ENCODE data around the gene EMCN.

The EMCN gene

DNA sequence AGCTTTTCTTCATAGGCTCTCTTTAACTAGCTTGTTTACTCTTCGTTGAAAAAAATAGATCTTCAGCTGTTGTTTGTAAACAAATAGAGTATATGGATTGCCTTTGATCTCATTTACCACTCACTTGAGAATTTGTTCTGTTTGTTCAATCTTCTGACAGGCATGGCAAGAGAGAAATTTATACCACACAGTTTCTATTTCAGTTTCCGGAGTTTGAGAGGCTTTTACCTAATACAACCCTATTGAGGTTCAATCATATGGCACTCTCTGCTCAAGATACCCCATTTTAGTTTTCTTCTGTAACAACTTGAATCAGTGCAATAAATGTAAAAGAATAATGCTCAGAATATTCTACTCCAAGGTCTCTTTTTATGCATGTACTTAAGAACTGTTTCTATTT lies 148.0 kb downstream of the EMCN start:
- Histone ChIP-seq H3K27me3 (ENCODE audit: control insufficient read depth in 3 of 3, insufficient read depth in 3 of 3, low read depth in 1 of 3, low read length in 3 of 3) (no peaks in the 10 kb centered on the region), H3K4me2 (ENCODE audit: insufficient read depth, low read length, poor library complexity, severe bottlenecking) (no peak overlapping the region), H3K14ac (ENCODE audit: low read length) (no peak overlapping the region), H2BK5ac (ENCODE audit: low read length) (no peak overlapping the region), H2AFZ (ENCODE audit: low read length) (no peak overlapping the region), H3K4me1 (ENCODE audit: control insufficient read depth in 2 of 2, insufficient read depth in 1 of 2, low read depth in 1 of 2, low read length in 2 of 2) (peaks cover 0 to 2% of the 10 kb centered on the region in 2 donors), H2AK5ac (ENCODE audit: low read depth, low read length) (no peak overlapping the region), H4K8ac (ENCODE audit: low read depth, low read length) (no peak overlapping the region), H3K27ac (replicated peaks; ENCODE audit: low read length) (no peak overlapping the region), H3K18ac (ENCODE audit: low read length) (no peak overlapping the region), H3K23ac (ENCODE audit: low read depth, low read length, poor library complexity) (no peak overlapping the region), H3K36me3 (replicated peaks in 1 of 2; ENCODE audit: control insufficient read depth in 2 of 2, insufficient read depth in 2 of 2, low read length in 2 of 2) (no peaks in the 10 kb centered on the region), H2BK12ac (ENCODE audit: low read length) (no peak overlapping the region), H2BK120ac (ENCODE audit: low read depth, low read length) (no peak overlapping the region), H4K91ac (ENCODE audit: low read depth, low read length, poor library complexity) (no peak overlapping the region), H2BK15ac (ENCODE audit: low read length) (no peak overlapping the region), H3K4ac (ENCODE audit: low read length) (no peak overlapping the region), H3K79me1 (ENCODE audit: low read depth, low read length) (no peaks in the 10 kb centered on the region), H3K9ac (ENCODE audit: low read depth, low read length, poor library complexity) (no peak overlapping the region), H3K4me3 (ENCODE audit: low read length in 2 of 2) (no peak overlapping the region), H3K9me3 (replicated peaks in 1 of 2; ENCODE audit: control insufficient read depth in 2 of 2, insufficient read depth in 1 of 2, low read depth in 1 of 2, low read length in 2 of 2) (no peaks in the 10 kb centered on the region)
- no peak for DNase-seq (ENCODE audit: low spot score)
- no CpG with 5 or more reads among the region's 2 CpGs for WGBS, 2 donors (ENCODE audit: extremely low coverage in 2 of 2, insufficient read length in 2 of 2, insufficient replicate concordance in 1 of 2)

DNA sequence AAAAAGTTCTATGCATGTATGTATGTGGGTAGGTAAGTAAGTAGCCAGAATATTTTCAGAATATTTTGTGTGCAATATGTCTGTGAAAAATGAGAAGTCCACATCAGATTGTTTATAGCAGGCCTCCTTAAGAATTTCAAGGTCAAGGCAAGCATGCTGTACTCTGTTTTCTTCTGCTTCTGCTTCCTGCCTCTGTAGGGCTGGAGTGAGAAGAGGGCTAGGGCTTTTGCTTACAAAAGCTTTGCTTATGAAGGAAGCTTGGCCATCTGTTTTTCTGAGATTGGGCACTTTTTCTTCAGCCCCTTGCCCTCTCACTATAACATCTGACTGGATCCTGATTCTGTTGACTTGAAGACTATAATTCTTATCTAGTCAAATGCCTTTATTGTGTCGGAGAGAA lies 150.4 kb downstream of the EMCN start:
- Histone ChIP-seq H3K14ac (ENCODE audit: low read length) (no peak overlapping the region), H3K4me2 (ENCODE audit: insufficient read depth, low read length, poor library complexity, severe bottlenecking) (no peak overlapping the region), H2BK12ac (ENCODE audit: low read length) (no peak overlapping the region), H4K91ac (ENCODE audit: low read depth, low read length, poor library complexity) (no peak overlapping the region), H3K18ac (ENCODE audit: low read length) (no peak overlapping the region), H3K27me3 (ENCODE audit: control insufficient read depth in 3 of 3, insufficient read depth in 3 of 3, low read depth in 1 of 3, low read length in 3 of 3) (no peaks in the 10 kb centered on the region), H2BK15ac (ENCODE audit: low read length) (no peak overlapping the region), H2AFZ (ENCODE audit: low read length) (no peak overlapping the region), H3K23ac (ENCODE audit: low read depth, low read length, poor library complexity) (no peak overlapping the region), H3K4me3 (ENCODE audit: low read length in 2 of 2) (no peak overlapping the region), H3K4ac (ENCODE audit: low read length) (no peak overlapping the region), H3K79me1 (ENCODE audit: low read depth, low read length) (no peaks in the 10 kb centered on the region), H3K4me1 (ENCODE audit: control insufficient read depth in 2 of 2, insufficient read depth in 1 of 2, low read depth in 1 of 2, low read length in 2 of 2) (peaks cover 0 to 2% of the 10 kb centered on the region in 2 donors), H3K36me3 (replicated peaks in 1 of 2; ENCODE audit: control insufficient read depth in 2 of 2, insufficient read depth in 2 of 2, low read length in 2 of 2) (no peaks in the 10 kb centered on the region), H2AK5ac (ENCODE audit: low read depth, low read length) (no peak overlapping the region), H3K9ac (ENCODE audit: low read depth, low read length, poor library complexity) (no peak overlapping the region), H4K8ac (ENCODE audit: low read depth, low read length) (no peak overlapping the region), H3K9me3 (replicated peaks in 1 of 2; ENCODE audit: control insufficient read depth in 2 of 2, insufficient read depth in 1 of 2, low read depth in 1 of 2, low read length in 2 of 2) (no peaks in the 10 kb centered on the region), H2BK5ac (ENCODE audit: low read length) (no peak overlapping the region), H2BK120ac (ENCODE audit: low read depth, low read length) (no peak overlapping the region), H3K27ac (replicated peaks; ENCODE audit: low read length) (no peak overlapping the region)
- no CpG with 5 or more reads among the region's 1 CpG for WGBS, 2 donors (ENCODE audit: extremely low coverage in 2 of 2, insufficient read length in 2 of 2, insufficient replicate concordance in 1 of 2)
- DNase-seq (ENCODE audit: low spot score), result no peak

DNA sequence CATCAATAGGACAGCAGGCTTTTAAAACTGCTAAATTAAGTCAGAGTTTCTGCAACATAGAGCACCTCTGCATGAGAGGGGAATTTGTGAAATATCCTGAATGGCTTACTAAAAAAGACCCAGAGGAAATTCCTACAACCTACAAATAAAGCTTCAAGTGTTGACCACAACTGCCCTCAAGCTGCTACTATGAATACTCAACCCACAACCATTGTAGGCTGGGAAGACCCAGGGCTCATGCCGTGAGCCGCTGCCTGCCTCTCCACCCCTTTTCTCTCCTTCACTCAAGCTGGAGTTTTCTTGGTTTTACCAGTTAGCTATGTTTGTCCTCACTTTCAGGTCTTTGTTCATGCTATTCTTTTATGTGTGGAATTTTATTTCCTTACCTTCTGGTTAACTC lies 151.6 kb downstream of the EMCN start:
- Histone ChIP-seq H3K4me3 (ENCODE audit: low read length in 2 of 2) (no peak overlapping the region), H3K4ac (ENCODE audit: low read length) (no peak overlapping the region), H3K36me3 (replicated peaks in 1 of 2; ENCODE audit: control insufficient read depth in 2 of 2, insufficient read depth in 2 of 2, low read length in 2 of 2) (no peaks in the 10 kb centered on the region), H3K27me3 (ENCODE audit: control insufficient read depth in 3 of 3, insufficient read depth in 3 of 3, low read depth in 1 of 3, low read length in 3 of 3) (no peaks in the 10 kb centered on the region), H3K9ac (ENCODE audit: low read depth, low read length, poor library complexity) (no peak overlapping the region), H4K91ac (ENCODE audit: low read depth, low read length, poor library complexity) (no peak overlapping the region), H2BK12ac (ENCODE audit: low read length) (no peak overlapping the region), H3K4me2 (ENCODE audit: insufficient read depth, low read length, poor library complexity, severe bottlenecking) (no peak overlapping the region), H3K14ac (ENCODE audit: low read length) (no peak overlapping the region), H3K4me1 (ENCODE audit: control insufficient read depth in 2 of 2, insufficient read depth in 1 of 2, low read depth in 1 of 2, low read length in 2 of 2) (peaks cover 0 to 2% of the 10 kb centered on the region in 2 donors), H3K18ac (ENCODE audit: low read length) (no peak overlapping the region), H4K8ac (ENCODE audit: low read depth, low read length) (no peak overlapping the region), H3K9me3 (replicated peaks in 1 of 2; ENCODE audit: control insufficient read depth in 2 of 2, insufficient read depth in 1 of 2, low read depth in 1 of 2, low read length in 2 of 2) (no peaks in the 10 kb centered on the region), H3K27ac (replicated peaks; ENCODE audit: low read length) (no peak overlapping the region), H2AFZ (ENCODE audit: low read length) (no peak overlapping the region), H3K79me1 (ENCODE audit: low read depth, low read length) (no peaks in the 10 kb centered on the region), H2BK15ac (ENCODE audit: low read length) (no peak overlapping the region), H2BK120ac (ENCODE audit: low read depth, low read length) (no peak overlapping the region), H3K23ac (ENCODE audit: low read depth, low read length, poor library complexity) (no peak overlapping the region), H2AK5ac (ENCODE audit: low read depth, low read length) (no peak overlapping the region), H2BK5ac (ENCODE audit: low read length) (no peak overlapping the region)
- no CpG with 5 or more reads among the region's 2 CpGs for WGBS, 2 donors (ENCODE audit: extremely low coverage in 2 of 2, insufficient read length in 2 of 2, insufficient replicate concordance in 1 of 2)
- DNase-seq (ENCODE audit: low spot score), result no peak

DNA sequence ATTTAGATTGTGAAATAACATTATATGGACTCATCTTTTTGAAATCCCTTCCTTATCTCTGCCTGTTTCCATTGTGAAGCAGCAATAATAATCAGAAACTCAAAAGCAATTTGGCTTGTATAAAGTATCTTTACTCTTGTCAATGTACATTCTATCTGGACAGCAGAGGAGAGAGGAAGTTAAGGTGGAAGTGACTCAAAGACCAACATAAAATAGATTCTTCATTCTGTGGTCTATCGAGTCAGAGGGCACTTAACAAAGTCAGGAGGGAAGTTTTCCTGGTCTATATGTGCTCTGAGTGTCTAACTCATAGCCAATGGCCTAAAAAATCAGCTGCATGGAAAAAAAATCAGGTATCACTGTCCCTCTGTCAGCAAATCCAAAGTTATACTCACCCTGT lies 155.5 kb downstream of the EMCN start:
- H2BK120ac ChIP-seq (ENCODE audit: low read depth, low read length), result no peak overlapping the region
- H3K18ac ChIP-seq (ENCODE audit: low read length), result no peak overlapping the region

More for the DNA sequence above, 155.5 kb downstream of the EMCN start:
- H3K14ac ChIP-seq (ENCODE audit: low read length), result no peak overlapping the region
- no peaks in the 10 kb centered on the region for H3K27me3 ChIP-seq (ENCODE audit: control insufficient read depth in 3 of 3, insufficient read depth in 3 of 3, low read depth in 1 of 3, low read length in 3 of 3)
- H3K79me1 ChIP-seq (ENCODE audit: low read depth, low read length), result no peaks in the 10 kb centered on the region
- H2AFZ ChIP-seq (ENCODE audit: low read length), result no peak overlapping the region
- H4K8ac ChIP-seq (ENCODE audit: low read depth, low read length), result no peak overlapping the region
- H2BK15ac ChIP-seq (ENCODE audit: low read length), result no peak overlapping the region
- H3K4me1 ChIP-seq (ENCODE audit: control insufficient read depth in 2 of 2, insufficient read depth in 1 of 2, low read depth in 1 of 2, low read length in 2 of 2), result peaks cover 0 to 2% of the 10 kb centered on the region in 2 donors
- no peak overlapping the region for H3K4ac ChIP-seq (ENCODE audit: low read length)
- H2BK5ac ChIP-seq (ENCODE audit: low read length), result no peak overlapping the region
- H3K4me3 ChIP-seq (ENCODE audit: low read length in 2 of 2), result no peak overlapping the region
- H3K9me3 ChIP-seq (replicated peaks in 1 of 2; ENCODE audit: control insufficient read depth in 2 of 2, insufficient read depth in 1 of 2, low read depth in 1 of 2, low read length in 2 of 2), result no peaks in the 10 kb centered on the region
- no peak overlapping the region for H3K23ac ChIP-seq (ENCODE audit: low read depth, low read length, poor library complexity)
- H3K4me2 ChIP-seq (ENCODE audit: insufficient read depth, low read length, poor library complexity, severe bottlenecking), result no peak overlapping the region
- no peaks in the 10 kb centered on the region for H3K36me3 ChIP-seq (replicated peaks in 1 of 2; ENCODE audit: control insufficient read depth in 2 of 2, insufficient read depth in 2 of 2, low read length in 2 of 2)
- no peak overlapping the region for H4K91ac ChIP-seq (ENCODE audit: low read depth, low read length, poor library complexity)
- DNase-seq (ENCODE audit: low spot score), result no peak
- no peak overlapping the region for H2AK5ac ChIP-seq (ENCODE audit: low read depth, low read length)
- no peak overlapping the region for H2BK12ac ChIP-seq (ENCODE audit: low read length)
- no peak overlapping the region for H3K27ac ChIP-seq (replicated peaks; ENCODE audit: low read length)
- no CpG with 5 or more reads among the region's 1 CpG for WGBS, 2 donors (ENCODE audit: extremely low coverage in 2 of 2, insufficient read length in 2 of 2, insufficient replicate concordance in 1 of 2)
- H3K9ac ChIP-seq (ENCODE audit: low read depth, low read length, poor library complexity), result no peak overlapping the region
